GM19438 (cell line): ENCODE measurements around the gene PRKX.
A peak's percentile ranks its signal among the peaks of the same experiment; 100 is the strongest.
"Not testable (repeated sequence)": the region's sequence is repeated elsewhere in the genome, so short reads cannot be mapped to it uniquely, and the experiment has no call there.

ENCODE experiments used
- ATAC-seq: cut with Tn5 transposase; IDR thresholded peaks from one replicate; pipeline ENCODE4 v1.9.1; 2021; ENCODE audit warnings: low read depth; ENCODE audit not compliant: unreplicated experiment

The PRKX gene

DNA sequence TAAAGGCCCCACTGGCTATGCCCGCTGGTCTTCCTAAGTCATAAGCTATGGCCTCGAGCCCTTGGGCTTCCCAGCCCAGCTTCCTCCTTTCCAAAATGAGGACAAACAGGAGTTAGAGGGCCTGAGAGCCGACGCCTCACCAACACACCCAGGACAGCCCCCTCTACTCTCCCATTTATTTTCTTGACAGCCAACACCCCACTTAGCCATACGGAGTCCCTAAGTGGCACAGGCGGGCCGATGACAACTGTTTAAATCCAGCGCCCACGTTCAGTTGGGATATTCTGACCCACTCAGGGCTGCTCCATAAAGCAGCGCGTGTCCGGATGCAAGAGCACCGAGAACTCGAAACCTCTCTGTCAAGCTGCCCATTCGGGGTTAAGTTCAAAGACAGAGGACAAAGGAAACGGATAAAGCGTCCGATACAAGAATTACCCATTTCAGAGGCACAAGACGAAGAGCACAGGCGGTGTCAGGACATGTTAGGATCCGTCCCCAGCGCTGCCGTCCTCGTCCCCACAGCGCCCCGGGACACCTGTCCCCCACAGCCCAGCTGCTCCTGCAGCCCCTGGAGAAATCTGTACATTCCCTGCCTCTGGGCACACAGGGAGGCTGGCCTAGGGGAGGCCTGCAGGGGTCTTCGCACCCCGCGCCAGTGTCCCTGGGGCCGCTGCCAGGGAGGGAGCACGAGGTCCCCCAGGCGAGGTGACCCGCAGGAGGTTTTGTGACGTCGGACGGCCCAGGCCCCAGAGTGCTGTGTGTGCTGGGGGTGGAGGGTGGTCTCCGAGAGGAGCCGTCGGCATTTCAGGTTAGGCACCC, 1.2 kb downstream of the PRKX start:
- peak; percentile 11 for ATAC-seq

DNA sequence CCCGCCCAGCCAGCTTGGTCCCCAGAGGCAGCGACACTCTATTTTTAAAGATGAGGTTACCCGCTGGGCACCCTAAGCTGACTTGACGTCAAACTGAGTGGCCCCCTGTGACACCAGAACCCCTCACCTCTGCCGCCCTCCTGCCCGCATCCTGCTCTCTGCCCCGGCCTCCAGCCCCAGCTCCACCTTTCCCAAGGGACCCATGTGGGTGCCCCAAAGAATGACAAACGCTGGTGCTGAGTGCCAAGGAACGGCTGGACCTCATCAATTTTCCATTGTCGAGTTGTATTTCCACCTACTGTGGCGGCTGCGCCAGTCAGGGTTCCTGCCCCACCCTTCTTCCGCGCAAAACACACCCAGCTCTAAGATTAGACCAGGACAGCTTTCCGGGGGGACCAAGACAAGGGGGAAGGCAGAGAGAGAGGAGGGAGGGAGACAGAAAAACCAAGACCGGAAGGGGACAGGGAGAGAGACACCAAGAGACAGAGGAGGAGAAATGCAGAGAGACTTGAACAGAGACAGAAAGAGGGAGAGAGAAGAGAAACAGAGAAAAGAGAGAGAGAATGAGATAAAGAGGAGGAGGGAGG, 2.0 kb downstream of the PRKX start:
- ATAC-seq = no peak

DNA sequence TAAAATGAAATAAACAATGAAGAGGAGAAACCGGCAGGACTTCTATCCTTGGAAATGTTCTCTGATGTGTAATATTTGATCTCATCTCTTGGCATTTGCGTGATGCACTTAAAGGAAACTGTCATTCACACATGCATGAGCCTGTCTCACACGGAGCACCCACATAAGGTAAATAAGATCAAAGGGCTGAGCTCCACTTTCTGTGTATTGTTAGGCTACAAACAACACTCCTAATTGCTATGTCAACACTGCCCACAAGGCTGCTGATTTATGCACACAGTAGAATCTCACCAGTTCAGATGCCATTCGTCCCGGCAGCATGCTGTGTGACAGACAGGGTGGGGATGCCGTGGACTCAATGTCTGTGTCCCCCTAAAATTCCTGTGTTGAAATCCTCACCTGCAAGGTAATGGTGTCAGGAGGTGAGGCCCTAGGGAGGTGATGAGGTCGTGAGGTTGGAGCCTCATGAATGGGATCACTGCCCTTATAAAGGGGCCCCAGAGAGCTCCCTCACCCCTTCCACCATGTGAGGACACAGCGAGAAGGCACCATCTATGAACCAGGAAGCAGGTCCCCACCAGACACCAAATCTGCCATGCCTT, 5.7 kb downstream of the PRKX start:
- not testable (repeated sequence) for ATAC-seq

- no peak for ATAC-seq
These were observed 7.0 kb downstream of the PRKX start for GRCh38 chrX:3706481-3706880.

DNA sequence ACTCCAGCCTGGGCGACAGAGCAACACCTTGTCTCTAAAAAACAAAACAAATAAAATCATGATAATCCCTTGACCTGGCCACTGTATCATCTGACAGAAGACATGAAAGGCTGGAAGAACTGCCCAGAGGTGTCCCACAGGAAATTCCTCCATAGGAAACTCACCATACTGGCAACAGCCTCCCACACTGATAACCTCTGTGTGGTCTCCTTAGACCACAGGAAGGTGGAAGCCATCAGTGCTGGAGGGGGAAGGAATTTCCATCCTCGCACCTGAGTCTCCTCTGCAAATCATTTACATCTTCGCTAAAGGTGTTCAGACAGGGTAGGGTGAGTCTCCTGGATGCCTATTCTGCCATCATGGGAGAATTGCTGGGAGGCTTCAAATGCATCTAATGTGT, 10.2 kb downstream of the PRKX start:
- ATAC-seq = not testable (repeated sequence)

DNA sequence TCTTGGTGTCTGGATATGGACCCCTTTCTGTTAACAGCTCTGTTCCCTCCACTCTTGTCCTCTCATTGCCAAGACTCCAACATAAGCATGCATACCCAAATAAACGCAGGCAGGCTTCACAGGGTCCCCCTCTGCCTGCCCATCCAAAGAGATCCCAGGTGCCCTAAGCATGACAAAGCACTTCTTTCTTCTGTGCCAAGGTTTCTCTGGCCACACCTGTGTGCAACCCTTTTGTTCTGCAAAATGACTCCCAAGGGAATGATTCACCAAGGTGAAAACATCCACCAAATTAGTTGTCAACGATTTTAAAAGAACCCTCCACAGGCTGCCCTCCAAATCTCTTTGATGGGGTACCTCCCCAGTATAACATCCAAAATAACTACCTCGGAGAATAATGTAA, 11.4 kb downstream of the PRKX start:
- not testable (repeated sequence) for ATAC-seq

- ATAC-seq = not testable (repeated sequence)
These were observed 12.0 kb downstream of the PRKX start for GRCh38 chrX:3701445-3701928.

DNA sequence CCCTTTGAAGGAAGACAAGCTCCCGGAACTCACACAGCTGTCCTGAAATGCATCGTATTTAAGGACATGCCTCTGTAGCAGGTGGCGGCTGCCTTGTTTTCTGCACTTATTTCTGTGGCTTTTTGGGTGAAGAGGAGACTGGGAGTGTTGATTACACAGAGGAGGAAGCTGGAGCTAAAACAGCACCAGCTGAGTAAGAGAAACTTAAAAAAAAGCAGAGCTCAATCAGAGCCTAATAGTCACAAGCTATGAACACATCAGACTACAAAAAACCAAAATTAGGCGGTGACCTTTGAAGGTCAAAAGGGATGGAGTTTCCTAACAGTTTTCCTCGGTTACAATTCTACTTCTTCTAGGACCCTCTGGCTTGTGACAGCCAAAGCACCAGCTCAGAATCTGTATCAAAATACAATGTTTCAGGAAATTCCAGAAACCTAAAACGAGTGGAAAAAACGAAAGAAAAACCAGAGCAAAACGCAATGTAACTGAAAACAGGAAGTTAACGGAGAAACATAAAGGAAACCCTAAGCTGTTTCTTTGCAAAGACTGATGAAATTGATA, 13.5 kb downstream of the PRKX start:
- peak; percentile 60 for ATAC-seq

DNA sequence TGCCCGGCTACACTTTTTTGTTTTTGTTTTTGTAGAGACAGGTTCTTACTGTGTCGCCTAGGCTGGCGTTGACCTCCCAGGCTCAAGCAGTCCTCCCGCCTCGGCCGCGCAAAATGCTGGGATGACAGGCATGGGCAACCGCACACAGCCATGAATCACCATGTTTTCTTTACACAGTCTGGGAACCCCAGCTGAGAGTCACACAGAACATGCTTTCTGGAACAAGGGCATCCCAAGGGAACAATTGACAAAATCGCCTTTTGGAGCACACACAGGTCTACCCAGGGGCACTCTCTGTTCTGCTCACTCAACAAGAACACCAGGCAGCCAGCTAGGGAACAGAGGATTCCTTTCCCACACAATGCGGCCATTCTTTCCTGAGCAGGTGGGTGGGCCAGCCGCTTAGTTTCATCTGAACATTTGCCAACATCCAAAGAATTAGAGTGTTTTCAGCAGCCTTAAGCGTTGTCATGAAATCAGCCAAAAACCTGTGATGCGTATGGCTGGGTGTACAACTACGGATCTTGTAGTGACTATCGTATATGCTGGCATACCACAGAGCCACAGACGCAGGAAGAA, 15.7 kb downstream of the PRKX start:
- ATAC-seq = no peak

DNA sequence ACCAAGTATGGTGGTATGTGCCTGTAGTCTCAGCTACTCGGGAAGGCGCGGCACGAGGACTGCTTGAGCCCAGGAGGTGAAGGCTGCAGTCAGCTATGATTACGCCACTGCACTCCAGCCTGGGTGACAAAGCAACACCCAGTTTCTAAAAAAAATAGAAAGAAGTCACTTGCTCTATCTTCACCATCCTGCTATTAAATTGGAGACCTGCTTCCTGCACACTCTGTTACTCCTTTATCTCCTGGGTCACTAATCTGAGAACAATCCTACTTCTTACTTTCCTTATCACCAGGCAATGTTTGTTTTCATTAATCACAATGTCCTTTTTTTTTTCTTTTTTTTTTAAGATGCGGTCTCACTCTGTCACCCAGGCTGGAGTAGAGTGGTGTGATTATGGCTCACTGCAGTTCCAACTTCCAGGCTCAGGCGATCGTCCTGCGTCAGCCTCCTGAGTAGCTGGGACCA, 16.2 kb downstream of the PRKX start:
- ATAC-seq = no peak

DNA sequence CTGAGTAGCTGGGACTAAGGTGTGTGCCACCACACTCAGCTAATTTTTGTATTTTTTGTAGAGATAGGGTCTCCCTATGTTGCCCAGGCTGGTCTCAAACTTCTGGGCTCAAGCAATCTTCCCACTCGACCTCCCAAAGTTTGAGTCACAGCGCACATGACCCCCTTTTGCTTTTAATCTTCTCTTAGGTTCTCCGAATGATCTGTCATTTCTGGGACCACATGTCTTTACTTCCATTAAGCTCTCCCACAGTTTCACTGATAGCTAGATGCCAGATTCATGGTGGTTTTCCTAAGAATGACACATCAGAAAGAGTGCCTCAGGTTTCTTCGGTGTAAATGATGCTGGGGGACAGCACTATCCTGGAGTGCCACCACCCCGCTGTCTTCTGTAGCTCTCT, 17.9 kb downstream of the PRKX start:
- no peak for ATAC-seq

DNA sequence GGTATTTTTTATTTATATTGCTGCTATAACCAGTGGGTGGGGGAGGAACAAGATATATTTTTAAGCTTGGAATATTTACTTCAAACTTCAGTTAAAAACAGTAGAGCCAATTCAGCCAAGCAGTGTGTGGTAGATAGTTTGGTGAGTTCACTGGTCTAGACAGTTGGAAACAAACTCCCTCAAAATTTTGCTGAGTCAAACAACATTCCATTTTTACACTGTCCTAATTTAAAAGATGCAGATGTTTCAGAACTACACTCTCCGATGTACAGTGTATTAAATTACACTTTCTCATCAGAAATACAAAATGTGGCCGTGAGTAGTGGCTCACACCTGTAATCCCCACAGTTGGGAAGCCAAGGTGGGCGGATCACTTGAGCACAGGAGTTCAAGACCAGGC, 23.3 kb downstream of the PRKX start:
- ATAC-seq = no peak

DNA sequence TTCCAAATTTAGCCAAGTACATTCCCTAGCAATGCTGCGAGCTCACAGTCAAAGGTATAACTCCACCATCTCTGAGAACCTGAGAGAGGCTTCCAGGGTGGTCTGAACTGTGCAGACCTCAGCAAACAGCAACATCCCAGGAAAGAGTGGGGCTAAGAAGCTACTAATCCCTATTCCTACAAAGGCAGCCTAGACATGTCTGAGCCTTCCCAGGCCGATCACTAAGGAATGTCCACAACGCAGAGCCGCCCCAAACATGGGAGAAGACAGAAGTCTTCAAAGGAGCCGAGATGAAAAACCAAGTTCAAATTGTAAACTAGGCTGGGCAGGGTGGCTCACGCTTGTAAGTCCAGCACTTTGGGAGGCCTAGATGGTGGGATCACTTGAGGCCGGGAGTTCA, 30.2 kb downstream of the PRKX start:
- ATAC-seq = not testable (repeated sequence)

DNA sequence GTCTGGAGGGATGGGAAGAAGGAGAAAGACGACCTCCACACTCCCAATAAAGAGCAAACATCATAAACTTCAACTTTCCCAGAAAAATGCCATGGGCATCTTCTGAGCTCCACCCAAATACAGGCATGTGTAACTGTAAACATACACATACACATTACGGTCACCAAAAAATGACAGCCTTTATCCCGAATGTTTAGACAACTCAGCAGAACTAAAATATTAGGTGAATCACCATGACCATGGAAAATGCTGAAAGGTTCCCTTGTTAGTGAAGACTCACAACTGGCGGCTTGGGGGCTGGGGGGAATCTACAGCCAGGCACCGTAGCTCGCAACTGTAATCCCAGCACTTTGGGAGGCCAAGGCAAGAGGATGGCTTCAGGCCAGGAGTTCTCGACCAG, 33.0 kb downstream of the PRKX start:
- ATAC-seq = no peak

GRCh38 chrX:3679669-3680068, 33.8 kb downstream of the PRKX start:
- no peak for ATAC-seq

DNA sequence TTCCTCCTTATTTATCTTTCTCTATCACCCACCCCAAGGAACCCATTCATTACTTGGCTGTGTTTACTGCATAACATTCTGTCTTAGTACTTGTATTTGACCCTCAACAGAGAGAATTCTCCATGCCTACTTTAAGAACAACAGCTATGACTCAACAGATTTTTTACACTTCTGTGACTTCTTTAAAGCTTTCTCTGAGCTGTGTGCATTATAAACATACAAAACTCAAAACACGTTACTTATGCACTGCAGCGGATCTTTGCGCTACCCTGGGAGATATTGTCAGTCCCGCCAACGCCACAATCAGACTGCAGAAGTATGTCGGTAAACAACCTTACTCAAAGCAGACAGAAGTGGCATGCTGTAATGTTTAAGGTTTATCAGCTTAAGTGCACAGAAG, 35.1 kb downstream of the PRKX start:
- no peak for ATAC-seq

DNA sequence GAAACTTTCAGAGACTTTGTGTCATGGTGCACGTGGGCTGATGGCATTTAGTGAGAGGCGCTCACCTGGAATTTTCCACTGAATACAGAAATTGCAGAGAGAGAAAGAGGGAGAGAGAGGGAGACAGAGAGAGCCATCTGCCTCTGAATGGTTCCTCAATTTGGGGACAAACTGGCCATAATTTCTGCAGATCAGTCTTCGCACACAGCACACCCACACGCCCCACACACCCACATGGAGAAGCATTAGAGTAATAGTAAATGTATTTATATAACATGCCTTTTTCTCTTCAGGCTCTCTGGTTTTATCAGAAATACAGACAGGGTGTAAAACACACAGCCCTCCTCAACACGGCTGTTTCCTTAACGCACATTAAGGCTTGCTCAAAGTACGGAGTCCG, 38.6 kb downstream of the PRKX start:
- no peak for ATAC-seq

GRCh38 chrX:3669841-3670475, 43.5 kb downstream of the PRKX start:
- ATAC-seq = no peak

DNA sequence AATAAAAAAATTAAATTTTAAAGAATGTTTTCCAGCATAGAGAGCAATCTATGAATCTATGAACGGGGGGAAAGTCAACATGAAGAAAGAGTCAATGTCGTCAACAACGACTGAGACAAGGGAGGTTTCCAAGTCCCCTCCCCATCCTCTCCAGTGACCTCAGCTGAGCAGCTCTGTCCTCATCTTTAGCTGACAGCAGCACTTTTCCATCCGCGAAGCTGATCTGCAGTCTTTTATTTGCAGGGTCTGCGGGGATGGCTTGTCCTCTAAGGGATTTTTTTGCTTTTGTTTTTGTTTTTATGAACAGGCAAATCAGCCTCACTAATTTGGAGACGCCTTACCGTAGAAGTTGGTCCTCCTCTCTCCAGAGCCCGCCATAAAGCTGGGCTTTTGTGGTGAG, 46.5 kb downstream of the PRKX start:
- no peak for ATAC-seq

DNA sequence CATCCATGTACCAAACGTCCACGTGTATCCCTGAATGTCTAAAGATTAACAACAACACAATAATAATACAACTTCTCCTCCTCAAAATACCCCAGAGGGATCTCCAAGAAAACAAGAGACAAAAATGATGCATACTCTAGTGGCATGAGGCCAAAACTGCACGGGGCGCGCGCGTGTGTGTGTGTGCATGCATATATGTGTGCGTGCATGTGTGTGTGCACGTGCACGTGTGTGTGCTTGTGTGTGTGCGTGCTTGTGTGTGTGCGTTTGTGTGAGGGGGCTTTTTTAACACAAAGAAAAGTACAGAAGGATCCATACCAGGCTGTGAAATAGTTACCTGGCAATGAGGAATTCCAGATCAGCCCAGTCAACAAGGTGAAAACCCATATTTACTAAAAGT, 48.5 kb downstream of the PRKX start:
- ATAC-seq = no peak
